Measurements from ENCODE around the gene PPP3CA.

The PPP3CA gene

GRCh38 chr4:101347267-101347556 is at the start of gene PPP3CA:
TSS of gene PPP3CA (minus strand) at chr4:101347526.
- DNase-seq (ENCODE audit: low read depth): no peak

- peak; percentile 32 for DNase-seq (ENCODE audit: low read depth)
These were observed 45.9 kb upstream of the PPP3CA start for GRCh38 chr4:101393256-101393655.

- no peak for DNase-seq (ENCODE audit: low read depth)
These were observed 23.4 kb upstream of the PPP3CA start for GRCh38 chr4:101370663-101371210.

GRCh38 chr4:101367201-101367600 is 19.9 kb upstream of the PPP3CA start:
- peak; percentile 81 for DNase-seq (ENCODE audit: low read depth)

- no peak for DNase-seq (ENCODE audit: low read depth)
These were observed 19.0 kb upstream of the PPP3CA start for GRCh38 chr4:101366331-101366730.

GRCh38 chr4:101357751-101358150 is 10.4 kb upstream of the PPP3CA start:
- DNase-seq (ENCODE audit: low read depth): no peak

GRCh38 chr4:101356928-101357327 is 9.6 kb upstream of the PPP3CA start:
- DNase-seq (ENCODE audit: low read depth): peak; percentile 94

- DNase-seq (ENCODE audit: low read depth): peak; percentile 71
These were observed 8.7 kb upstream of the PPP3CA start for GRCh38 chr4:101355767-101356702.

GRCh38 chr4:101355246-101355645 is 7.9 kb upstream of the PPP3CA start:
- no peak for DNase-seq (ENCODE audit: low read depth)

GRCh38 chr4:101349801-101350064 is 2.4 kb upstream of the PPP3CA start:
- DNase-seq (ENCODE audit: low read depth): no peak

- DNase-seq (ENCODE audit: low read depth): no peak
These were observed 1.9 kb upstream of the PPP3CA start for GRCh38 chr4:101348995-101349800.

- DNase-seq (ENCODE audit: low read depth): no peak
These were observed 1.1 kb upstream of the PPP3CA start for GRCh38 chr4:101348367-101348827.

GRCh38 chr4:101347557-101348366 is 436 bp upstream of the PPP3CA start:
- DNase-seq (ENCODE audit: low read depth): peak; percentile 87

- no peak for DNase-seq (ENCODE audit: low read depth)
These were observed 717 bp downstream of the PPP3CA start for GRCh38 chr4:101346351-101347266.

- no peak for DNase-seq (ENCODE audit: low read depth)
These were observed 1.6 kb downstream of the PPP3CA start for GRCh38 chr4:101345596-101346350.

- no peak for DNase-seq (ENCODE audit: low read depth)
These were observed 2.1 kb downstream of the PPP3CA start for GRCh38 chr4:101345271-101345595.

GRCh38 chr4:101339332-101339731 is 8.0 kb downstream of the PPP3CA start:
- no peak for DNase-seq (ENCODE audit: low read depth)

- DNase-seq (ENCODE audit: low read depth): no peak
These were observed 9.6 kb downstream of the PPP3CA start for GRCh38 chr4:101337688-101338087.

- DNase-seq (ENCODE audit: low read depth): no peak
These were observed 12.3 kb downstream of the PPP3CA start for GRCh38 chr4:101334963-101335572.

- DNase-seq (ENCODE audit: low read depth): no peak
These were observed 14.9 kb downstream of the PPP3CA start for GRCh38 chr4:101332424-101332823.

Data from HS-5 (cell line).